GM19238 (cell line): ENCODE data around the gene TRIO.
A peak's percentile ranks its signal among the peaks of the same experiment; 100 is the strongest.

ENCODE experiments used
- DNase-seq: peaks from one replicate; pipeline ENCODE4 v3.0.0; 2011; ENCODE audit warnings: low spot score; ENCODE audit not compliant: insufficient read length

TRIO gene

DNA sequence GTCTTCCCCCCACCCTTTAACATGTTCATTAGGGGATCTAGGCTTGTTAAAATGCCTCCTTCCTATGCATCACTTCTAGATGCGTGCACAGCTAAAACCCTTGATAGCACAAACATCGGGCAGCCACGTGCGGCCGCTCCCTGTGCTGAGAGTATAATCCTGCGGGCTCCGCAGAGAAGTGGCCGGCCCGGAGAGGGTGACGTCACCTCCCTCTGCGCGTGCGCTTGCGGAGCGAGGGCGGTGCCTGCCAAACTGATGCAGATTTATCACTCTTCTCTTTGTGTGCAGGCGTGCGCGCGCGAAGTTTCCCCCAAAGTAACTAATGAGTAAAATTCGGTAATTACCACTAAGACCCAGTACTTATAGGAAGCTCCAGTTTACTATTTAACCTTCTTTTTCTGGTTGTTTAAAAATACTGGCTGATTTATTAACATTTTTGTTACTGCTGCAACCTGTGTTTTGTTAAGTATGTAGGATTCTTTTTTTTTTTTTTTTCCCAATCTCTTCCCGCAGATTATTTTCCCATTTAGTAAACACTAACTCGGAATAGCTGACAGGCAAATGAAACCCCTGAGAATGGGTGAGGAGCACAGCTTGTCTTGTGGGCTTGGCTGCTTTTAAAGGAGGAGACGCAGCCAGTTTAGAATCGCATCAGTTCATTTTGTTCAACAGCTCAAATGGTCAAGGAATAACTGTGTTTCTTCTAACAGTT lies 121.6 kb downstream of the TRIO start:
- peak; percentile 59 for DNase-seq

DNA sequence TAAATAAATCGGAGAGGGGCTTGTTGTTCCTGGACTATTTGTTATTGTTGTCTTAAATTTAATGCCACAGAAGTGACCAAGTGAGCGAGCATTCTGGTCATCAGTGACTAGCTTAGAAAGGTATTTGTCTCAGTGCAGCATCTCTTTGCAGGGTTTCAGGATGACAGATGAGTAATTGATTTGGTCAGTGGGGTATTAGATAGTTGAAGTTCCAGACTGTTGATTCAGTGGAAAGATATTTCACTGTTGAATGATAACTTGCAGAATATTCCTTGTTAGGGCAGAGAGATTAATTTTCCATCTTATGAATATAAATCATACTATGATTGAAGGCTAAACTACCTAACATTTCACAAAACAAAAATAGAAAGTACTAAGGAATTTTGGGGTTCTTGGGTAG lies 122.4 kb downstream of the TRIO start:
- DNase-seq = no peak

DNA sequence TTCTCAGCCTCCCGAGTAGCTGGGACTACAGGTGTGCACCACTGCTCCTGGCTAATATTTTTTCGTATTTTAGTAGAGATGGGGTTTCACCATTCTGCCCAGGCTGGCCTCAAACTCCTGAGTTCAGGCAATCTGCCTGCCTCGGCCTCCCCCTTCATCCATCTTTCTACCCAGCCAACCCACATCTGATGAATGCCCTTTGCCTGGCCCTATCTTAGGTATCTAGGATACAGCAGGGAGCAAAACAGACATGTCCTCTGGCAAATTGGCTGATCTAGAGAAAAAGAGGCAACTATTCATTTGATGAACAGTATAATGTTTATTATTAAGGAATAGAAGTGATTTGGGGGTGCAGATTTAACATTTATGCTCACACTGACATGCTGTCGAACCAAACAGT lies 123.0 kb downstream of the TRIO start:
- DNase-seq = no peak

DNA sequence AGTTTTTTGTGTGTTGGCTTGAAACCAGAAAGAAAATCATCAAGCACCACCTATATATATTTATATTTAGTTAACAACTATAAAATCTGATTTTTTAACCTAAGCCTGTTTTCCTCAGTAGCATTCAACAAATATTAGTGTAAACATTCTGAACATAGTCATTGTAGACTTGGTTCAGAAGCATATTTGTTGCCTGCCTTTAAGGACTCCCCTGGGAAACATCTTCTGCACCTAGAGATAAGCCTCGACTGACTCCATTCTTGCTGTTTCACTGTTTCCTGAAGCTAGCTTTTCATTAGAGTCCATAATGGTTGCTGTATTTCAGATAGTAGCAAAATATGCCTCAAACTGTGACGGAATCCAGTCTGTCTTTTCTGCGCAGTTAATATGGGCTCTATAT lies 123.5 kb downstream of the TRIO start:
- no peak for DNase-seq

DNA sequence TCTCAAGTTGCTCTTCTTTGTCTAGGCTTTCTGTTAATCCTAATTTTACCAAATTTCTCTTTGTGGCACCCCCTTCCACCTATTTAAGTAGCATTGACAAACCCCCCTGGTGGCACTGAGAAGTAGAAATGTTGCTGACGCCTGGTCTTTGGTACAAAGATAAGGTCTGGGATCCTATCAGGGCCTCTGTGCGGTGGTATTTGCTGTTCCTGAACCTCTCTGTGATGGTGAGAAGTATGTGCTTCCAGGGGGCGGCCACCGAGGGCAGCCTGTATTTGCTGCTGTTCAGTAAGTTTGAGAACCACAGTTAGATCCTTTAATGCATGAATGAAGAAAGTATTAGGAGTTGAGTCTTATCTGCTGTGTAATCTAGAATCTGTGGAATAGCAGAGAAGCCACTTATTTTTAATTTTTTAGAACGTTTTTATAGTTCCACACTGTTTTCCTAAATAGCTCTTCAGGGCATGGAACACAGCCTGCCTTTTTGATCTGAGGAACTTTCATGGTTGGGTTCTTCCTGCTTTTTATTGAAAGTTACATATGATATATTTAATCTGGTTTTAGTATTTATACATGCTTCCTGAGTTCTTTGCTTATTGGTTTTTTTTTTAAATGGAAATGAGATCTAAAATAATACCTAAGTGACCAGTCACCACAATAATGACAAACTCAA lies 124.2 kb downstream of the TRIO start:
- DNase-seq = no peak

DNA sequence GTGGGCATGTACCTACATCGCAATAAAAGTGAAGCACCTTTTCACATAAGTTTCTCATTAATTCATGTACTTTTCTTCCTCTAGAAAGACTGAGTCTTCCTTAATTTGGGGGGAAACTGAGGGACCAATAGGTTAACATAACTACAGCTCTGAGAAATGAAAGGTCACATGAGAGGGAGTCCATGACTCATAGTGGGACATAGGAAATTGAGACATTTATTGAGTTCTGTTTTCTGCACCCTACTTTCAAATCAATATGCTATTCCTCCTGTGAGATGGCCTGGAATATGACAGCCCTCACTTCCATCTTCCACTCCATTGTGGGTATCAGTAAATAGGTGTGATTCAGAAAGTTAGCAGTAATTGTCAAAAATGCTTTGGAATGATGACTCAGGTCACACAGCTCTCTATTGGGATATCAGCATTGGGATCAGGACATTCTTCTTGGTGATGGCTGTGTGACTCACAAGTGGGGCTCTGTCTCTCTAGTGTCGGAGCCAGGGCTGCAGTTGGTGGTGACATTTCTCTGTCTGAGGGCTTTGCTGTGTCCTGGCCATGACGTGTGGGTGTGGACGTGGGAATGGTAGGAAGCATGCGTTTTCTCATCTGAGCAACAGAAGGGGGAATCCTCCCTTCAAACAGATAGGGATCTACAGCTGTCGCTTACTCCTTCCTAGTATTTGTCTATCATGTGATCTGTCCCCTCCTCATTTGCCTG lies 125.0 kb downstream of the TRIO start:
- no peak for DNase-seq

DNA sequence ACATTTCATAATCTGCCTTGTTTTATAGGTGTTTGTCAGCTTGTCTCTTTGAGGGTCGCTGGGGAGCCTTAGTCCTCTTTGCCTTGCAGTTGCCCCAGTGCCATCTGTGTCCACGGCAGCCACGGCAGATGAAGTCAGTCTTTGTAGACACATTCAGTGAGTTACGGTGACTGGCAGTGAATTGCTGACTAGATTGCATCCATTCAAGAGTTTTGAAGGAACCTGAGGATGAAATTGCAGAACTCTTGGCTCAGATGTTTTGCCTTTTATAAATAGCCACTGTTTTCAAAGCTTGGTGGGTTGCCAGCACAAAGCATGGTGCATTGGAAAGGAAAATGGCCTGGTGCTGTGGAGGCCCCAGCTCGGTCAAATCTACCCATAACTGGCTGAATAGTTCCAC lies 125.6 kb downstream of the TRIO start:
- DNase-seq = no peak

DNA sequence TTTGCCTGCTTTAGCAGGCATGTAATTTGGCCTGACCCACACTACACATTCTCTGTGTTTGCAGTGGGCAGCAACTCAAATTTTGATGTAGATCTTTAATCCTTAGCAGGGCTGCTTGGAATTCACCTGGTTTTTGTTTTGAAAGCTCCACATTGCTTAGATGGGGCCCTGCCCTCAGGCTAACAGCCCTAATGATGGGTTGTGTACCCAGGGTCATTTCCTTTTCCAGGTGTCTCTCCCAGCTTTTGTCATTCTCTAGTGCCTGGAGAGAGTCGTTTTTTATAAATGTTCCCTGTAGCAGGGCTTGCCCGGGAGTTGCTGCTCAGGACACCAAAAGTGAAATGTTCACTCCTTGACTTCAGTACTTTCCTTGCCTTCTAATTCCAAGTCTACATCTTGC lies 126.3 kb downstream of the TRIO start:
- no peak for DNase-seq

DNA sequence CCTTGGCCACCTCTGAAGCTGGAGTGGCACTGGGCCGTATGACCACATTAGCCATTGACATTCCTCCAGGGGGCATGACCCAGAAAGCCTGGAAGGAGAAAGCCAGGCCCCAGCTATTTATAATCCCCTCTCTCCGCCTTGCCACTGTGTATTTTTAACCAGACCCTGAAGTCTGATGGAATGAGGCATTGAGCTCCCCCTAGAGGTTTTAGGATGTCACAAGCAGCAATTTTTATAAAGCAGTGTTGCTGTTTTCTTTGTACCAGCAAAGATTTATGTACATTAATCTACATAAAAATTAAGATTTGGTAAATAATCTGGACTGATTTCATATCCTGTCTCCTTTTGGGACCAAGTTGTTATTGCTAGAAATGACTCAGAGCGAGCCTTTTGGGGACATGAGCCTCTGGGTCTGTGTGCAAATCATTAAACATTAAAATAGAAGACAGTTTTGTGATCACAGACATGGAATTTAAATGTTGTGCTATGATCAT lies 127.1 kb downstream of the TRIO start:
- DNase-seq = peak; percentile 40

DNA sequence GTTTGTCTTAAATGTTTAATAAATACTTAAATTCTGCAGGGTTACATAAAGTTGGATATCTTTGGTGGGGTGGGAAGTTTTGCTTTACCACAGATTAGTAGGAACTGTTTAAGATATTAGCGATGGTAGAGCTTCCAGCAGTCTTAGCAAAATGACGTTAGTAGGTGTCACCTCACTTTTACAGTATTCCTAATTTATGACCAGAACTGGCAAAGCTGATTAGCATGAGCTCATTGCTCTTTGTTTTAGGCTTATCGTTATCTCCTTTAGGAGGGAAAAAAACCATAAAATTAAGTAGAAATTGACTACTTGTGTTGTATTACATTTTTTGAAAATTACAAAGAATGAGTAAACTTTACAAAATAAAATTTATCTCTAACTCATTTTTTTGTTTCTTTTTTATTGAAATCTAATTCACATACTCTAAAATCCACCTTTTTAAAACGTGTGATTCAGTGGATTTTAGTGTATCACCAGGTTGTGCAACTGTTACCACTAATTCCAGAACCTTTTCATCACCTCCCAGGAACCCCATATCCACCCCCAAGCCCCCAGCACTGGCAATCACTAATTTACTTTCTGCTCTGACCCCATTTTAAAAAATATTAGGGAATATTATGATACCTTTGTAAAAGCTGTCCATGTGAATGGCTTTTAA lies 129.5 kb downstream of the TRIO start:
- DNase-seq = no peak

DNA sequence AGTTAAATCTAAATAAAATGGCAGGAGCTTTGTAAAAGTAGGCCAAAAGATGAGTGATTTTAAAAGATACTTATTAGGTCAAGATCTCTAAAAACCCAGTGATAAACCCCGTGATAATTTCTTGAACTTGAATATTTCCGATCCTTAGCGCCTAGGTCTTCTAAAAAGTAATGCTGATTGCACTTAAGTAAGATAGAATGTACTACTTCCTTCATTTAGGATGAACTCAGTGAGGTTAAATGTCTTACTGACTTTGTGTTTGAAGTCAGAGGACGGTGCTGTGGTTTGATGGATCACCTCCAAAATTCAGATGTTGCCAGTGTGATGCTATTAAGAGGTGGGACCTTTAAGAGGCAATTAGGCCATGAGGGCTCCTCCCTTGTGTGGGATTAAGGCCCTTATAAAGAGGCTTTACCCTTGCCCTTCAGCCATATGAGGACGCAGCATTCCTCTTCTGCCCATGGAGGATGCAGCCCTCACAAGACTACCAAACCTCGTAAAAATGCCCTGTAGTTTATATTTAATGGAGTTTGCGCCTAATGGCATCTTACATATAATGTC lies 130.1 kb downstream of the TRIO start:
- no peak for DNase-seq

DNA sequence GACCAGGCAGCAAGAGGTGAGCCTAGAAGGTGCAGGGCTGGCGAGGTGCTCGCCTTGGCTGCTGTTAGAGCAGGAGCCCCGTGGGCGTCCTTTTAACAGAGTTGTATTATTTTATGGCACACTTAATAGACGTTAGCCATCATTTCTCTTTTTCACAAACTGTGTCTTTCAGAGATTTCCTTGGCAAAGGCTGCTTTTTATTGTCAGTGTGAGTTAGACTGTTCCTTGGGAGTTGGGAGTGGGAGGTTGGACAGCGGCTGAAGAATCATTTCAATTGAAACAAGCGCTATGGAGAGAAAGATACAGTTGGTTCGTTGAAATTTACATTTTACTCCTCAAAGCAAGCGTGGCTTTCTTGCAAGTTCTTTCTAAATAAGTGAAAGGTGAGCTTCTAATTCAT lies 133.2 kb downstream of the TRIO start:
- DNase-seq = no peak

DNA sequence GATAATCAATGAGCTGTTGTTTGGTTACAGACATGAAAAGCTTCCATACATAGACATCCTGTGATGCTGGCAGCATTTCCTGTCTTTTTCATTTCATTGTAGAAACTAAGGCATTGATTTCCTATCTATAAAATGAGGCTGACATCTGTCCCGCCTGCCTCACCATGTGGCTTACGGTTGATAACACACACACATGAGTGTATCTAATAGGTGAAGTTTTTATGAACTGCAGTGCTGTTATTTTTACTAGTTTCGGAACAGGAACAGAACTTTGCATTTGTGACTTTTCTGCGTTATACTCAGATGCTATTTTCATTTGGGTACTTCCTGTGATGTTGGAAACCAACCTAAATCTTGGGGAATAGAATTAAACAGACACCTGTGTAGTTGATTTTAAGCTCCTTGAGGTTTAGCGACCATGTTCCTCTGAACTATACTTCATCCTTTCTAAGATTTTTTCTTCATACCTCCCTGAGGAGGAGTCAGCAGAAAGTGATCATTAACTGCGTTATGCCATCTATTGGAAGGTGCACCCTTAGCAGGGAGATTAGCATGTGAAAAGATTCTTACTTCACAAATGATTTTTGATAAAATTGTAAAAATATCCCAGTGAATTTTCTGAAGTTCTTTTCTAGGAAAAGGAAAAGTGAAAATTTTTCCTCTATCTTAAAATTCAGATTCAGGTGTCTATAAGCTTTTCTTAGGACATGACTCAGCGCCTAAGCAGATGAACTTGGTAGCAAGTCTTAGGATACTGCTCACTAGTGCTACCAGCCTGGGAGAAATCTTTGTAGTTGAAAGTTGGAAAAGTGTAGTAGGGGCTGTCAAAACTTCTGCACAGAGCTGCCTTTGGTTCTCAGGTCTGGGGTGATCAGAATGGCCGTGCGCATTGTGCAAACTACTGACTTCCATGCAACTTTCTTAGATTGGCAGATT lies 134.5 kb downstream of the TRIO start:
- no peak for DNase-seq

DNA sequence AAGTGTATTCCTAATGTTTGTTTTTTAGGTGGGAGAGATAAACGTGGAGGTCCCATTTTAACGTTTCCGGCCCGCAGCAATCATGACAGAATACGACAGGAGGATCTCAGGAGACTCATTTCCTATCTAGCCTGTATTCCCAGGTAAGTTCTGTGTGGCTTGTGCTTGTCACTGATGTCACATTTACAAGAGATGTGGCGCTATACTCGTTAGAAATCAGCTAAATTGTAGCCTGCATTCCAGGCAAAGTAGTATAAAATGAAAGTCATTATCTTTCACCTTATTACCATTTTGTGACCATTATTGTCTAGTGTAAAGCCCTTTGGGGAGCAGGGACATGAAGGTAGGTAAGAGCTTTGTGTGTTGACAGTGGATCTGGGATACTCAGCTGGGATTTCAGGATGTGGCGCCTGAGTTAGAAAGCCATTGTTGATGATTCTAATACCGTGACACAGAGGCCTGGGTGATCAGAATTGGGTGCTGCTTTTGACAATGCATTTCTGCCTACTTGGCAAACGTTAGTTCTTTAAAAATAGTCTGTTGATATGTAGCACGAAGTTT lies 137.2 kb downstream of the TRIO start:
- DNase-seq = no peak

DNA sequence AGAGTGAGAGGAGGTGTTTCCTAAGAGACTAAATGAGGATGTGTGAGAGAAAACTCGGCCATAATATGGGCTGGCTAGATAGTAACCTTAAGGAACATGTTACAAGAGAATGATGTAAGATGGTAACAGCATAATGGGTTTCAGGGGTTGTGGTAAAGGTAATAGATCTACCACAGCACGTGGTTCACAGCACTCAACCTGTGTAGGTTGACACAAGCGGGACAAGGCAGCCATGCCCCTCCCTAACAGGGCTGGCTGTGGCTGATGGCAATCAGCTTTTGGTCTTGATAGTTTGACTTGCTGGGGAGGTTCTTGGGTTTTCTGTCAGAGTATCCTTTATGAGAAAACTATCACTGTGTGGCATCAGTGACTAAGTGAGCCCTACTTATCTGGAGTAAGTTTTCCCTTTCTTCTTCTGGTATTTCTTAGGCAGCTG lies 138.6 kb downstream of the TRIO start:
- DNase-seq = no peak

DNA sequence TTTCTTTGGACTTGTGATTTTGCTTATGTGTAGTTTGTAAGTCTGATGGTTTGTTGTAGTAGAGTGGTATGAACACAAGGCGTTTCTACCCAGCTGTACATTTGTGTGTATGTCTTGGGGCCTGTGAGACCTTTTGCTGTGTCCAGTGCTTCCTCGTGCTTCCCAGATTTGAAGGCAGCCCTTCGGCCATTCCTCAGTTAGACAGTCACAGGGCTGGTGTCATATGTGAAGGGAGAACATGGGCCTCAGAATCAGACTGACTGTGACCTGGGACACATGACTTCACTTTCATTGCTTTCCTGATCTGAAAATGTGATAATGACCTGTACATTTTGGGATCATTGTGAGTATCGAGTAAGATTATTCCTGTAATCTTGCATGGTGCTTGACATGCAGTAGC lies 140.0 kb downstream of the TRIO start:
- DNase-seq = no peak

DNA sequence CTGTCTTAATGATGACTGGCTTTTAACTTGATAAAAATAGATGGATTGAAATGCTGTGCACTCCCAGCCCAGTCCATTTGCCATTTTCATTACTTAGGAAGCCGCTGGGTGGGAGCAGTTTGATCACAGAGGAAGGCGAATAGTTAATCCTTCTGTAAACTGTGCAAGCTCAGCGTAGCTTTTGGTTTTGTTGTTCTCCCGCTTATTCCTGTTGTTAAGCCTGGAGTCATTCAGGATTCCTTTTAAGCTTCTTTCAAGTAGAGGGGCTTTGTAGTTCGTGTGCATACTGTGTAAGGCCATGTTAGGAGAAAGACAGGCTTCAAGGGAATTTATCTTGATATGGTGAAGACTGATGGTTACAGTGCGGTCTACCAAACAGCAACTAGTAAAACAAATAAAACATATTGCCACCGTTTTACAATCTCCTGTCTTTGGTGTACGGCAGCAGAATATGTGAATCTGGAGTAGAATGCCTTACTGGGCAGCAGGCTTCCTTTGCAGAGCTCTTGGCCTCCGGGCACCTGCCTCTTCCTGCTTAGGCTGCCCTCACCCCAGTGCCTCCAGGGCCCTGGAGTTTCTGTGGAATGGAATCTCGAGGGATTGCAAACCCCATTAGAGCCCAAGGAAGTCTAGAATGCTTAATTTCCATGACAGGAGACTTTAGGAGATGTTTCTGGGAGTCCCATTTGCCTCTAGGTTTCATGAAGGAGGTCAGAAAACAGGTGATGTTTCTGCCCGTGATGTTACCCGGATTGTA lies 141.4 kb downstream of the TRIO start:
- DNase-seq = no peak

DNA sequence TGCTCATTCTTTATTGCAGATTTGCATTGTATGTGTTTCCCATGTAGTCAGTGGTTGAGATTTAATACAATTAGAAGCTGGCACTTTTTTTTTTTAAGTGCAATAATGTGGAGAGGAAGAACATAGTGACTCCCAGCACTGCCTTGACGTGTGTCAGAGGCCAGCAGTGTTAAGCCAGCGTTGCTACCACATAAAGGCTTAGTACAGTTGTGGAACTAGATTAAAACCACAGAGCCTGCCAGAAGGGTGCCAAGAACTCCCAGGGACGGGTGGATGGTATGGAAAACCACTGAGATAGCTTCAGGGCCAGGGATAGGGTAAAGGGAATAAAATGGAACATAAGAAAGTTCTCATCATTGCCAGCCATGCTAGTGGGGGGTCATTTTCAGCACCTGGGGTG lies 142.9 kb downstream of the TRIO start:
- DNase-seq = no peak
